ENCODE data around the gene EPB41.
A peak's percentile ranks its signal among the peaks of the same experiment; 100 is the strongest.
"Not testable (repeated sequence)": the region's sequence is repeated elsewhere in the genome, so short reads cannot be mapped to it uniquely, and the experiment has no call there.

The EPB41 gene

GRCh38 chr1:28927648-28928313, 13.4 kb downstream of the EPB41 start:
- DNase-seq: no peak

GRCh38 chr1:28928314-28928941, 14.1 kb downstream of the EPB41 start:
- no peak for DNase-seq

GRCh38 chr1:28933277-28933676, 18.9 kb downstream of the EPB41 start:
- DNase-seq: peak in 3 of 6 experiments; percentile 10 to 38 (median 24)

GRCh38 chr1:28933918-28934317, 19.5 kb downstream of the EPB41 start:
- no peak for DNase-seq

GRCh38 chr1:28934676-28935075, 20.3 kb downstream of the EPB41 start:
- no peak for DNase-seq

- DNase-seq: peak in 2 of 6 experiments; percentile 13 to 26
Observed at GRCh38 chr1:28935293-28935692, 20.9 kb downstream of the EPB41 start.

- DNase-seq: no peak
Observed at GRCh38 chr1:28936094-28936493, 21.7 kb downstream of the EPB41 start.

GRCh38 chr1:28936528-28936927, 22.2 kb downstream of the EPB41 start:
- DNase-seq: no peak

GRCh38 chr1:28943581-28943980, 29.2 kb downstream of the EPB41 start:
- DNase-seq: not testable (repeated sequence)

- no peak for DNase-seq
Observed at GRCh38 chr1:28950006-28950405, 35.6 kb downstream of the EPB41 start.

GRCh38 chr1:28950449-28950848, 36.1 kb downstream of the EPB41 start:
- no peak for DNase-seq

GRCh38 chr1:28954126-28954726, 39.9 kb downstream of the EPB41 start:
- DNase-seq: no peak

- DNase-seq: no peak
Observed at GRCh38 chr1:28956038-28956464, 41.7 kb downstream of the EPB41 start.

GRCh38 chr1:28962114-28962831, 47.9 kb downstream of the EPB41 start:
- DNase-seq: not testable (repeated sequence)

GRCh38 chr1:28965271-28965870, 51.0 kb downstream of the EPB41 start:
- peak in 3 of 6 experiments; percentile 8 to 34 (median 23) for DNase-seq

- no peak for DNase-seq
Observed at GRCh38 chr1:28966617-28967016, 52.2 kb downstream of the EPB41 start.

- no peak for DNase-seq
Observed at GRCh38 chr1:28971980-28972771, 57.8 kb downstream of the EPB41 start.

- DNase-seq: no peak
Observed at GRCh38 chr1:28973596-28974421, 59.4 kb downstream of the EPB41 start.

- DNase-seq: no peak
Observed at GRCh38 chr1:28974432-28974831, 60.1 kb downstream of the EPB41 start.

- no peak for DNase-seq
Observed at GRCh38 chr1:28976248-28976647, 61.9 kb downstream of the EPB41 start.

GRCh38 chr1:28981210-28981609, 66.8 kb downstream of the EPB41 start:
- DNase-seq: no peak

Measured in stimulated activated naive CD4-positive, alpha-beta T cell (primary cell).